Right lobe of liver (tissue), 6 donors: ENCODE data around the gene MAP3K13. TPM values are rescaled to one million over a fixed set of nuclear protein-coding genes. Genes with fewer than 3 reads are reported as not detected.
"Not testable (repeated sequence)": the region's sequence is repeated elsewhere in the genome, so short reads cannot be mapped to it uniquely, and the experiment has no call there.

Source experiments
- ATAC-seq, 4 donors: fragments of 200-7000 bp; cut with Tn5 transposase; one replicate each; pipeline ENCODE4 v1.9.1; 2020; ENCODE audit warnings: mild to moderate bottlenecking in 4 of 4, moderate library complexity in 4 of 4
- DNase-seq, 3 donors: peaks; one replicate each; pipeline ENCODE4 v3.0.0-alpha.2; 2020
- H3K27ac ChIP-seq, 3 donors: fragments of 200-600 bp; one replicate each; pipeline ENCODE4 v1.8.0; 2022
- H3K27me3 ChIP-seq, 2 donors: fragments of 200-600 bp; one replicate each; pipeline ENCODE4 v1.8.0; 2022
- H3K36me3 ChIP-seq, 4 donors: fragments of 200-600 bp; sonication (generic) in 1 of 4; one replicate each; pipeline versions ENCODE4 v1.5.1 to v1.8.0; 2017 to 2022; ENCODE audit warnings: control low read depth in 1 of 4
- H3K4me1 ChIP-seq, 4 donors: fragments of 200-600 bp; sonication (generic) in 1 of 4; one replicate each; pipeline versions ENCODE4 v1.5.1 to v1.8.0; 2017 to 2022; ENCODE audit warnings: control low read depth in 1 of 4
- H3K4me3 ChIP-seq, 3 donors: fragments of 200-600 bp; one replicate each; pipeline ENCODE4 v1.8.0; 2022
- H3K9me3 ChIP-seq, 4 donors: fragments of 200-600 bp; sonication (generic) in 1 of 4; one replicate each; pipeline versions ENCODE4 v1.5.1 to v1.8.0; 2017 to 2022; ENCODE audit warnings: control low read depth in 1 of 4
- CTCF ChIP-seq, 4 donors: fragments of 200-600 bp in 3 of 4; fragments of 450-650 bp in 1 of 4; IDR thresholded peaks; one replicate each; pipeline versions ENCODE4 v1.5.1 to v1.8.0; 2016 to 2022; ENCODE audit warnings: antibody characterized with exemption in 4 of 4, mild to moderate bottlenecking in 2 of 4
- POLR2A ChIP-seq: fragments of 450-650 bp; IDR thresholded peaks from one replicate; pipeline ENCODE4 v1.6.1; 2017; ENCODE audit warnings: antibody characterized with exemption, mild to moderate bottlenecking
- WGBS: methylation state at CpG from one replicate; pipeline ENCODE4 v1.1.6; 2018; ENCODE audit warnings: low coverage, low lambda C conversion rate; ENCODE audit not compliant: insufficient coverage; ENCODE audit errors: missing lambda C conversion rate; 5-methylcytosine and 5-hydroxymethylcytosine counted together
- intact Hi-C, 2 donors: fragments of 100-400 bp; cut with DNase I; formaldehyde crosslinking; loops; one replicate each; pipeline versions ENCODE4 v1.11.2 to v1.14.1; 2022
- total RNA-seq, 6 experiments: library from RNA; depleted of rRNA in 2 of 6; stranded (reverse); fragments of >200 nt in 2 of 6; fragmentation: NEBNext Ultra II Directional in 3 of 6; extraction: Animal tissue kit (Norgen Biotek cat#: 25700) in 3 of 6; gene quantifications; one replicate each; pipeline versions ENCODE4 v1.1.0 to v1.2.4, GENCODE V29; 2016 to 2023
- donor health status: DM: no; HTN: yes; CAD: no.
- donor health status: DM: no; HTN: no; CAD: no.
- donor health status: DM: no; HTN: no; CAD: no.
- donor health status: DM: no; HTN: yes; CAD: no.
- donor health status: DM: no; HTN: yes; CAD: no.

MAP3K13 gene
- total RNA-seq, 6 experiments from 2014 or later = 14.1 to 30.9 (median 24.1) TPM

- H3K4me3 ChIP-seq = no peak overlapping the region
- 96% methylated on average over 5 of the region's 9 CpGs for WGBS
- no peaks in the 10 kb centered on the region for H3K27me3 ChIP-seq
- intact Hi-C loops = no loop called here
- no peak for TF ChIP-seq POLR2A
- no peak for TF ChIP-seq CTCF (IDR thresholded peaks at IDR 0.05)
- ATAC-seq (no peak), DNase-seq (no peak)
- H3K27ac ChIP-seq = no peak overlapping the region
- no peaks in the 10 kb centered on the region for H3K9me3 ChIP-seq
- H3K36me3 ChIP-seq = peaks cover 0 to 65% (median 21%) of the 10 kb centered on the region in 4 donors
- H3K4me1 ChIP-seq = no peaks in the 10 kb centered on the region
Observed at GRCh38 chr3:185465471-185465870, 102.5 kb downstream of the MAP3K13 start.

GRCh38 chr3:185466123-185466522 lies 103.2 kb downstream of the MAP3K13 start:
- intact Hi-C loops = not testable (repeated sequence)
- WGBS = 90% methylated on average over 3 of the region's 5 CpGs

GRCh38 chr3:185469542-185469941 lies 106.6 kb downstream of the MAP3K13 start:
- ATAC-seq (no peak), DNase-seq (no peak)
- Histone ChIP-seq H3K36me3 (peaks cover 0 to 74% (median 31%) of the 10 kb centered on the region in 4 donors), H3K4me3 (no peak overlapping the region), H3K27me3 (no peaks in the 10 kb centered on the region), H3K4me1 (no peaks in the 10 kb centered on the region), H3K9me3 (no peaks in the 10 kb centered on the region), H3K27ac (no peak overlapping the region)
- WGBS = no CpG with 5 or more reads among the region's 3 CpGs
- intact Hi-C loops = no loop called here
- no peak for TF ChIP-seq POLR2A
- no peak for TF ChIP-seq CTCF (IDR thresholded peaks at IDR 0.05)

More at GRCh38 chr3:185466123-185466522, 103.2 kb downstream of the MAP3K13 start:
- not testable (repeated sequence) for DNase-seq, H3K4me1 ChIP-seq, H3K27ac ChIP-seq, H3K4me3 ChIP-seq, H3K9me3 ChIP-seq, H3K27me3 ChIP-seq, ATAC-seq
- peaks cover 0 to 65% (median 21%) of the 10 kb centered on the region in 4 donors for H3K36me3 ChIP-seq

- H3K4me1 ChIP-seq = no peaks in the 10 kb centered on the region
- intact Hi-C loops = no loop called here
- H3K9me3 ChIP-seq = no peaks in the 10 kb centered on the region
- TF ChIP-seq CTCF (IDR thresholded peaks at IDR 0.05) (no peak), POLR2A (no peak)
- WGBS = 53% methylated on average over 2 of the region's 3 CpGs
- H3K36me3 ChIP-seq = peaks cover 0 to 73% (median 33%) of the 10 kb centered on the region in 4 donors
- H3K27me3 ChIP-seq = no peaks in the 10 kb centered on the region
- no peak overlapping the region for H3K27ac ChIP-seq
- H3K4me3 ChIP-seq = no peak overlapping the region
- ATAC-seq = peak in 1 of 4 donors; percentile 22
- DNase-seq = no peak
Observed at GRCh38 chr3:185470323-185470722, 107.4 kb downstream of the MAP3K13 start.

GRCh38 chr3:185473290-185473815 lies 110.4 kb downstream of the MAP3K13 start:
- 96% methylated on average over 14 of the region's 15 CpGs for WGBS
- DNase-seq (no peak), ATAC-seq (peak in 1 of 4 donors; percentile 23)
- no peaks in the 10 kb centered on the region for H3K9me3 ChIP-seq
- no peak overlapping the region for H3K4me3 ChIP-seq
- H3K36me3 ChIP-seq = peaks cover 0 to 60% (median 18%) of the 10 kb centered on the region in 4 donors
- no peaks in the 10 kb centered on the region for H3K4me1 ChIP-seq
- TF ChIP-seq CTCF (IDR thresholded peaks at IDR 0.05) (no peak), POLR2A (no peak)
- no peak overlapping the region for H3K27ac ChIP-seq
- intact Hi-C loops = no loop called here
- H3K27me3 ChIP-seq = no peaks in the 10 kb centered on the region

- intact Hi-C loops, H3K27ac ChIP-seq, H3K9me3 ChIP-seq, H3K27me3 ChIP-seq, DNase-seq, H3K4me1 ChIP-seq, ATAC-seq, H3K4me3 ChIP-seq: not testable (repeated sequence)
- 89% methylated on average over 2 of the region's 6 CpGs for WGBS
- peaks cover 0 to 51% (median 14%) of the 10 kb centered on the region in 4 donors for H3K36me3 ChIP-seq
Observed at GRCh38 chr3:185474922-185475321, 112.0 kb downstream of the MAP3K13 start.
